ENCODE data around the gene HOXD8. TPM values are rescaled to one million over a fixed set of nuclear protein-coding genes. Genes with fewer than 3 reads are reported as not detected.

Gene HOXD8
- total and polyA plus RNA-seq, 10 of the 15 experiments (the other 5 are each of a cell fraction or from before 2014, with no cell fraction given) = not detected

DNA sequence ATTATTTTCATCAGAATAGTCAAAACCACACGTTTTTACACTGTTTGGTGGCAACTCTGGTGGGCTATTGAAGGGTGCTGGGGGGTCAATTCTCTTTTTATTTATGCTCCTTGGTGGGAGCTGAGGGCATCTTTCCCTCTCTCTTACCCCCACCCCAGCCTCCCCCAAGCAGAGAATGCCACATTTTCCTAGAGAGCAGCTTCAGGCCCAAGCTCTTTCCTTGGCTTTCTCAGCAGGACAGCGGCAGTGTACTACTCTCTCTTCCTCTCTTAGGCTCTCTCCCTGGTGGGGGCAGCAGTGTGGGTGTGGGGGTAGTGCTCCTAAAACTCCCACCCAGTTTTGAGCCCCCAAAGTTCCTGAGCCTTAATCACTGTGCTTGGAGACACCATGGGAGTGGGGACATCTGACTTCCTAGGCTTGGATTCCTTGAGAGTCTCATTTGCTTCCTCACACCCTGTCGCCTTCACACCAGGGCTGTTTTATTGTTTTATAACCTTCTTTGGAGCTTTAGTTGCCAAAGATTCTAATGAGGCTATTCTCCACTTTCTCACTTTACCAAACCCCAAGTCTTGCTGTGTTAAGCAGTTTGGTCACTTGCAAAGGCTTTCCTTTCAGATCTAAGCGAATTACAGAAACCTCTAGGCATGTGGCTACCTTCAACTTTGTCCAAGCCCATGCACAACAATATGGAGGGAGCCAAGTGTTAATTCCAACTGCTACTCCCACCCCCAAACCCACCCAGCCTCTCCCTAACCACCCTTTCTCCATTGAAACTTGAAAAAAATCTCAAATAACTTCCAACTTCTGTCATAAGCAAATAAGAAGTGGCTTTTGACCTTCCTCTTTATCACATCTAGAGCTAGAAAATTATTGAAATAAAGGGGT lies 15.8 kb downstream of the HOXD8 start:
- BruUV-seq (replicated peaks) = no TSS peak
- Histone ChIP-seq H3K4me3 (no peak overlapping the region), H3K9me3 (replicated peaks; ENCODE audit: control insufficient read depth, insufficient read depth, low read length) (no peaks in the 10 kb centered on the region), H3K4me2 (ENCODE audit: control insufficient read depth, insufficient read depth) (no peak overlapping the region), H3K36me3 (ENCODE audit: control insufficient read depth in 2 of 2, insufficient read depth in 2 of 2, low read length in 1 of 2) (no peaks in the 10 kb centered on the region), H3K79me2 (ENCODE audit: control insufficient read depth, insufficient read depth, low read length) (no peaks in the 10 kb centered on the region), H3K4me1 (ENCODE audit: control insufficient read depth, insufficient read depth, low read length) (no peaks in the 10 kb centered on the region), H4K20me1 (ENCODE audit: control insufficient read depth, insufficient read depth) (no peaks in the 10 kb centered on the region), H2AFZ (ENCODE audit: control insufficient read depth, low read depth, low read length) (no peak overlapping the region), H3K27me3 (replicated peaks in 1 of 2; ENCODE audit: control insufficient read depth in 2 of 2, insufficient read depth in 2 of 2, low read length in 1 of 2) (peaks cover 9 to 23% of the 10 kb centered on the region in 2 experiments), H3K9ac (ENCODE audit: control insufficient read depth, insufficient read depth, low read length) (no peak overlapping the region), H3K27ac (ENCODE audit: control insufficient read depth, insufficient read depth) (no peak overlapping the region)
- ChIA-PET RAD21 (ENCODE audit: unreplicated experiment) (interaction anchor here (5.9 kb wide), 1 partner anchor 409 kb away, joined by 103 read pairs; no protein-coding TSS in a partner anchor), CTCF (interaction anchor here (2.6 to 8.6 kb wide), 4 partner anchors 309 to 1004 kb away, joined by 9 to 157 read pairs (median 37); no protein-coding TSS in a partner anchor), SMC1A (ENCODE audit: uncharacterized antibody, unreplicated experiment) (interaction anchor here (0.9 to 4.6 kb wide), 6 partner anchors 18 to 507 kb away, joined by 3 to 34 read pairs (median 7); no protein-coding TSS in a partner anchor), POLR2A (no interaction called here)
- 2% methylated on average over 4 of the region's 4 CpGs for WGBS (ENCODE audit: insufficient coverage, insufficient replicate concordance, low lambda C conversion rate, missing lambda C conversion rate)
- FAIRE-seq (no peak), ATAC-seq (no peak), DNase-seq (ENCODE audit: low read depth, low spot score) (no peak)
- intact Hi-C loops (cut with micrococcal nuclease; ENCODE audit: unreplicated experiment) (no loop called here), in situ Hi-C loops (cut with MboI) (loop anchor here (25.0 kb wide), 1 partner anchor 1192 kb away; no protein-coding TSS in a partner anchor)
- no peak for TF ChIP-seq HDAC2 (IDR thresholded peaks at IDR 0.05)
- TF ChIP-seq, protein P1, sequence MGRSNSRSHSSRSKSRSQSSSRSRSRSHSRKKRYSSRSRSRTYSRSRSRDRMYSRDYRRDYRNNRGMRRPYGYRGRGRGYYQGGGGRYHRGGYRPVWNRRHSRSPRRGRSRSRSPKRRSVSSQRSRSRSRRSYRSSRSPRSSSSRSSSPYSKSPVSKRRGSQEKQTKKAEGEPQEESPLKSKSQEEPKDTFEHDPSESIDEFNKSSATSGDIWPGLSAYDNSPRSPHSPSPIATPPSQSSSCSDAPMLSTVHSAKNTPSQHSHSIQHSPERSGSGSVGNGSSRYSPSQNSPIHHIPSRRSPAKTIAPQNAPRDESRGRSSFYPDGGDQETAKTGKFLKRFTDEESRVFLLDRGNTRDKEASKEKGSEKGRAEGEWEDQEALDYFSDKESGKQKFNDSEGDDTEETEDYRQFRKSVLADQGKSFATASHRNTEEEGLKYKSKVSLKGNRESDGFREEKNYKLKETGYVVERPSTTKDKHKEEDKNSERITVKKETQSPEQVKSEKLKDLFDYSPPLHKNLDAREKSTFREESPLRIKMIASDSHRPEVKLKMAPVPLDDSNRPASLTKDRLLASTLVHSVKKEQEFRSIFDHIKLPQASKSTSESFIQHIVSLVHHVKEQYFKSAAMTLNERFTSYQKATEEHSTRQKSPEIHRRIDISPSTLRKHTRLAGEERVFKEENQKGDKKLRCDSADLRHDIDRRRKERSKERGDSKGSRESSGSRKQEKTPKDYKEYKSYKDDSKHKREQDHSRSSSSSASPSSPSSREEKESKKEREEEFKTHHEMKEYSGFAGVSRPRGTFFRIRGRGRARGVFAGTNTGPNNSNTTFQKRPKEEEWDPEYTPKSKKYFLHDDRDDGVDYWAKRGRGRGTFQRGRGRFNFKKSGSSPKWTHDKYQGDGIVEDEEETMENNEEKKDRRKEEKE (IDR thresholded peaks at IDR 0.05) = no peak
- TF ChIP-seq RUNX3 (IDR thresholded peaks at IDR 0.05; ENCODE audit: low read length) = no peak
- no peak for TF ChIP-seq SMC3 (IDR thresholded peaks at IDR 0.05; ENCODE audit: borderline replicate concordance, low read length)
- TF ChIP-seq, protein P2, sequence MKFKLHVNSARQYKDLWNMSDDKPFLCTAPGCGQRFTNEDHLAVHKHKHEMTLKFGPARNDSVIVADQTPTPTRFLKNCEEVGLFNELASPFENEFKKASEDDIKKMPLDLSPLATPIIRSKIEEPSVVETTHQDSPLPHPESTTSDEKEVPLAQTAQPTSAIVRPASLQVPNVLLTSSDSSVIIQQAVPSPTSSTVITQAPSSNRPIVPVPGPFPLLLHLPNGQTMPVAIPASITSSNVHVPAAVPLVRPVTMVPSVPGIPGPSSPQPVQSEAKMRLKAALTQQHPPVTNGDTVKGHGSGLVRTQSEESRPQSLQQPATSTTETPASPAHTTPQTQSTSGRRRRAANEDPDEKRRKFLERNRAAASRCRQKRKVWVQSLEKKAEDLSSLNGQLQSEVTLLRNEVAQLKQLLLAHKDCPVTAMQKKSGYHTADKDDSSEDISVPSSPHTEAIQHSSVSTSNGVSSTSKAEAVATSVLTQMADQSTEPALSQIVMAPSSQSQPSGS (IDR thresholded peaks at IDR 0.05; ENCODE audit: low read length) = no peak
- TF ChIP-seq STAT3 (IDR thresholded peaks at IDR 0.05; ENCODE audit: low read depth, low read length) = no peak
- TF ChIP-seq SP1 (IDR thresholded peaks at IDR 0.05; ENCODE audit: low read depth, low read length) = no peak
- no peak for TF ChIP-seq POLR2A (IDR thresholded peaks at IDR 0.05; ENCODE audit: low read depth, low read length)
- no peak for TF ChIP-seq HDAC6 (IDR thresholded peaks at IDR 0.05; ENCODE audit: unreplicated experiment)
- TF ChIP-seq MEF2A (IDR thresholded peaks at IDR 0.05; ENCODE audit: insufficient read depth, low read depth, low read length) = no peak
- TF ChIP-seq GABPA (IDR thresholded peaks at IDR 0.05; ENCODE audit: low read depth) = no peak
